Measurements from ENCODE around the gene TFB1M.

TFB1M gene

GRCh38 chr6:155263373-155264063 lies 50.8 kb downstream of the TFB1M start, which contains the start of gene CLDN20:
CLDN20 (plus strand) TSS chr6:155264013; CDS start chr6:155275720, 11,707 bp downstream.
- DNase-seq (ENCODE audit: low spot score): no peak

- DNase-seq (ENCODE audit: low spot score): no peak
Observed at GRCh38 chr6:155262655-155263054, 51.6 kb downstream of the TFB1M start.

- DNase-seq (ENCODE audit: low spot score): no peak
Observed at GRCh38 chr6:155261111-155261900, 53.0 kb downstream of the TFB1M start.

- DNase-seq (ENCODE audit: low spot score): no peak
Observed at GRCh38 chr6:155260686-155261085, 53.6 kb downstream of the TFB1M start.

GRCh38 chr6:155259897-155260296 lies 54.4 kb downstream of the TFB1M start:
- DNase-seq (ENCODE audit: low spot score): no peak

GRCh38 chr6:155259204-155259603 lies 55.1 kb downstream of the TFB1M start:
- DNase-seq (ENCODE audit: low spot score): no peak

GRCh38 chr6:155257796-155258195 lies 56.5 kb downstream of the TFB1M start:
- no peak for DNase-seq (ENCODE audit: low spot score)

- no peak for DNase-seq (ENCODE audit: low spot score)
Observed at GRCh38 chr6:155256122-155256795, 58.0 kb downstream of the TFB1M start.

GRCh38 chr6:155254139-155254538 lies 60.1 kb downstream of the TFB1M start:
- DNase-seq (ENCODE audit: low spot score): no peak

- peak; percentile 24 for DNase-seq (ENCODE audit: low spot score)
Observed at GRCh38 chr6:155253337-155253736, 60.9 kb downstream of the TFB1M start.

- DNase-seq (ENCODE audit: low spot score): no peak
Observed at GRCh38 chr6:155252581-155252980, 61.7 kb downstream of the TFB1M start.

- no peak for DNase-seq (ENCODE audit: low spot score)
Observed at GRCh38 chr6:155250701-155251381, 63.4 kb downstream of the TFB1M start.

- peak; percentile 47 for DNase-seq (ENCODE audit: low spot score)
Observed at GRCh38 chr6:155248008-155249001, 66.0 kb downstream of the TFB1M start.

- peak; percentile 62 for DNase-seq (ENCODE audit: low spot score)
Observed at GRCh38 chr6:155247618-155248007, 66.7 kb downstream of the TFB1M start.

GRCh38 chr6:155246825-155247224 lies 67.5 kb downstream of the TFB1M start:
- DNase-seq (ENCODE audit: low spot score): no peak

- DNase-seq (ENCODE audit: low spot score): no peak
Observed at GRCh38 chr6:155245831-155246230, 68.5 kb downstream of the TFB1M start.

GRCh38 chr6:155245193-155245592 lies 69.1 kb downstream of the TFB1M start:
- no peak for DNase-seq (ENCODE audit: low spot score)

GRCh38 chr6:155244434-155244833 lies 69.8 kb downstream of the TFB1M start:
- DNase-seq (ENCODE audit: low spot score): no peak

GRCh38 chr6:155241966-155242365 lies 72.3 kb downstream of the TFB1M start:
- DNase-seq (ENCODE audit: low spot score): peak; percentile 17

- DNase-seq (ENCODE audit: low spot score): no peak
Observed at GRCh38 chr6:155240905-155241600, 73.2 kb downstream of the TFB1M start.

All from kidney tubule cell (primary cell).